ENCODE results near the gene STAG2.

GRCh38 chrX:123986377-123986776, 24.9 kb downstream of the STAG2 start:
- TF ChIP-seq POLR2A (IDR thresholded peaks at IDR 0.05), result no peak
- TF ChIP-seq CTCF (IDR thresholded peaks at IDR 0.05 in 4 of 5, conservative IDR thresholded peaks at IDR 0.05 in 1 of 5), result no peak

All from gastrocnemius medialis (tissue), 4 donors.